Kidney epithelial cell (primary cell): ENCODE results near the gene PMIS2. TPM values are rescaled to one million over a fixed set of nuclear protein-coding genes. Genes with fewer than 3 reads are reported as not detected.

Experiments
- DNase-seq: peaks from one replicate; pipeline ENCODE4 v3.0.0-alpha.2; 2010; ENCODE audit warnings: low read depth
- H3K27me3 ChIP-seq: 2 replicates; pipeline ENCODE4 v1.6.0; 2011; ENCODE audit warnings: low read length; ENCODE audit not compliant: control insufficient read depth, insufficient read depth
- H3K36me3 ChIP-seq: 2 replicates; pipeline ENCODE4 v1.5.1; 2011; ENCODE audit warnings: low read length; ENCODE audit not compliant: control insufficient read depth, insufficient read depth
- H3K4me3 ChIP-seq: 2 replicates; pipeline ENCODE4 v1.5.1; 2011; ENCODE audit warnings: low read depth, mild to moderate bottlenecking, control low read depth, low read length
- CTCF ChIP-seq: IDR thresholded peaks from 2 replicates; pipeline ENCODE4 v1.5.1; 2011; ENCODE audit warnings: mild to moderate bottlenecking, moderate library complexity, low read length, control low read depth, inconsistent platforms; ENCODE audit not compliant: insufficient read depth, poor library complexity, severe bottlenecking
- total RNA-seq: library from RNA; depleted of rRNA; stranded (reverse); fragments of >200 nt; gene quantifications from 2 replicates; pipeline ENCODE4 v1.2.3, GENCODE V29; 2015

The PMIS2 gene
- not detected in 2 replicates for total RNA-seq

- H3K27me3 ChIP-seq = no peaks in the 10 kb centered on the region
- H3K36me3 ChIP-seq = no peaks in the 10 kb centered on the region
- H3K4me3 ChIP-seq = no peak within 1 kb of the TSS
- no peak for DNase-seq
- no peak for TF ChIP-seq CTCF
Measured at GRCh38 chr19:35585848-35586247, at the start of gene PMIS2. Gene PMIS2 (plus strand): TSS chr19:35586173. CDS start chr19:35586260, 87 bp downstream.

DNA sequence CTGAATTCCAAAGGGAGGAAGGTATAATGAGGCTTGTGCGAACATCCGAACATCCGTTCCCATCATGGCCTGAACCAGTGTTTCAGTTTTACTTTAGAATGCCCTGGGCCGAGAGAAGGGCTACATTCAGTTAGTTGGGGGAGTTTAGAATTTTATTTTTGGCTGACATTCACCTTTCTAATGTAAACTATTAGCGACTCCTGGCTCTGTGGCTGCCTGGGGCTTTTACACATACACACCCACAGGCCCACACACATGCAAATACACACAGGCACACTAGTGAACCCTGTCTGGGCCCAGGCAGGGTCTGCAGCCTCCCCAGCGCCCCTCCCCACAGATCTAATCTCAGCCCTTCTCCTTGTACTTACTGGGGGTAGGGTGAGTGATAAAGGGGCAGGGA lies 46.7 kb upstream of the PMIS2 start:
- H3K4me3 ChIP-seq = no peak overlapping the region
- no peak for TF ChIP-seq CTCF
- no peak for DNase-seq
- H3K36me3 ChIP-seq = no peaks in the 10 kb centered on the region
- peaks cover 3% of the 10 kb centered on the region for H3K27me3 ChIP-seq

GRCh38 chr19:35539850-35540249 lies 46.1 kb upstream of the PMIS2 start:
- Histone ChIP-seq H3K27me3 (no peaks in the 10 kb centered on the region), H3K4me3 (no peak overlapping the region), H3K36me3 (no peaks in the 10 kb centered on the region)
- no peak for TF ChIP-seq CTCF
- no peak for DNase-seq

GRCh38 chr19:35540356-35540927 lies 45.5 kb upstream of the PMIS2 start:
- TF ChIP-seq CTCF = no peak
- Histone ChIP-seq H3K4me3 (no peak overlapping the region), H3K27me3 (no peaks in the 10 kb centered on the region), H3K36me3 (no peaks in the 10 kb centered on the region)
- no peak for DNase-seq

- no peak for TF ChIP-seq CTCF
- Histone ChIP-seq H3K27me3 (no peaks in the 10 kb centered on the region), H3K36me3 (no peaks in the 10 kb centered on the region), H3K4me3 (no peak overlapping the region)
- DNase-seq = no peak
Measured at GRCh38 chr19:35542209-35542608, 43.8 kb upstream of the PMIS2 start.
